ENCODE data around the gene SKOR1.
A peak's percentile ranks its signal among the peaks of the same experiment; 100 is the strongest.

- TF ChIP-seq PHF8 (conservative IDR thresholded peaks at IDR 0.05; ENCODE audit: low read depth, low read length) = no peak
- no peak for TF ChIP-seq CHD2 (IDR thresholded peaks at IDR 0.05; ENCODE audit: low read length)
- no peak for TF ChIP-seq RFX5 (IDR thresholded peaks at IDR 0.05; ENCODE audit: borderline replicate concordance, low read depth, low read length)
- no peak for TF ChIP-seq POLR2A (IDR thresholded peaks at IDR 0.05; ENCODE audit: control extremely low read depth in 1 of 2, low read depth in 2 of 2, low read length in 2 of 2)
- no peak for TF ChIP-seq TAF1 (IDR thresholded peaks at IDR 0.05; ENCODE audit: low read depth, low read length)
- TF ChIP-seq CTCF (IDR thresholded peaks at IDR 0.05; ENCODE audit: control extremely low read depth in 1 of 3, insufficient read depth in 1 of 3, low read depth in 1 of 3, low read length in 3 of 3) = no peak
- TF ChIP-seq ASH2L (IDR thresholded peaks at IDR 0.05; ENCODE audit: low read length) = no peak
- TF ChIP-seq EZH2 (IDR thresholded peaks at IDR 0.05; ENCODE audit: low read depth, low read length, severe bottlenecking) = peak; percentile 23
- TF ChIP-seq FOSL1 (IDR thresholded peaks at IDR 0.05; ENCODE audit: insufficient read depth, low read depth, low read length) = no peak
- TF ChIP-seq ATF3 (IDR thresholded peaks at IDR 0.05; ENCODE audit: insufficient read depth, low read depth, low read length) = no peak
Observed at GRCh38 chr15:67829647-67830504, 4.6 kb downstream of the SKOR1 start.
